K562 (cell line): Measurements from ENCODE around the gene IBTK. TPM values are rescaled to one million over a fixed set of nuclear protein-coding genes. Genes with fewer than 3 reads are reported as not detected.

ENCODE experiments used
- ATAC-seq: fragments of 200-7000 bp; cut with Tn5 transposase; 3 replicates; pipeline ENCODE4 v1.9.1; 2020; ENCODE audit warnings: moderate library complexity
- BruUV-seq: library from RNA; stranded (reverse); fragments of 400-500 nt; replicated peaks from 2 replicates; lab custom pipeline; 2021; lab: Mats Ljungman, UMichigan
- CTCF ChIA-PET: fragments of 300-600 bp; formaldehyde crosslinking; extraction: SDS; loops from one replicate; lab custom pipeline; 2021; ENCODE audit warnings: low intra/inter-chr PET ratio; lab: Yijun Ruan, JAX
- POLR2A ChIA-PET: fragments of 300-600, 350-650 bp; sonication (Branson Sonifier 250); formaldehyde crosslinking; extraction: SDS; loops from one replicate; lab custom pipeline; 2021; ENCODE audit warnings: antibody characterized with exemption, inconsistent platforms; lab: Yijun Ruan, JAX
- DNase-seq, 4 experiments: peaks; one replicate each; pipeline versions ENCODE4 v3.0.0 to v3.0.0-alpha.2; 2011 to 2018; ENCODE audit warnings: low spot score in 3 of 4, mixed read lengths in 3 of 4; ENCODE audit errors: extremely low read depth in 1 of 4
- FAIRE-seq: peaks from 2 replicates; lab custom pipeline; 2011; peaks lifted over from hg19 to GRCh38; lab: Jason Lieb, UNC
- H2AFZ ChIP-seq: 2 replicates; pipeline ENCODE4 v1.6.0; 2011; ENCODE audit warnings: low read depth, low read length, control low read depth, inconsistent platforms
- H3K27ac ChIP-seq: fragments of 200-600 bp; 3 replicates; pipeline ENCODE4 v1.8.0; 2011; ENCODE audit warnings: low read depth, mild to moderate bottlenecking, control low read depth, inconsistent platforms, low read length, moderate library complexity, mixed read lengths; ENCODE audit errors: extremely low read depth
- H3K27me3 ChIP-seq, 2 experiments: fragments of 300-600 bp in 1 of 2; 2 replicates in 1 of 2; 3 replicates in 1 of 2; pipeline versions ENCODE4 v1.6.0 to v1.8.0; 2011; ENCODE audit warnings: inconsistent platforms in 2 of 2, low read length in 2 of 2, mild to moderate bottlenecking in 1 of 2, mixed read lengths in 1 of 2, moderate library complexity in 1 of 2; ENCODE audit not compliant: control insufficient read depth in 2 of 2, insufficient read depth in 2 of 2
- H3K36me3 ChIP-seq: fragments of 300-600 bp; 3 replicates; pipeline ENCODE4 v1.8.0; 2011; ENCODE audit warnings: mild to moderate bottlenecking, low read length, inconsistent platforms; ENCODE audit not compliant: control insufficient read depth, insufficient read depth
- H3K4me1 ChIP-seq, 2 experiments: fragments of 200-600 bp in 1 of 2; replicated peaks in 1 of 2; 2 replicates in 1 of 2; 3 replicates in 1 of 2; pipeline versions ENCODE4 v1.5.1 to v1.8.0; 2011; ENCODE audit warnings: inconsistent platforms in 2 of 2, low read length in 2 of 2, mild to moderate bottlenecking in 1 of 2, mixed read lengths in 1 of 2, moderate library complexity in 1 of 2; ENCODE audit not compliant: control insufficient read depth in 2 of 2, insufficient read depth in 2 of 2
- H3K4me2 ChIP-seq: 2 replicates; pipeline ENCODE4 v1.6.1; 2011; ENCODE audit warnings: low read length, control low read depth, inconsistent platforms, mixed read lengths; ENCODE audit not compliant: insufficient read depth
- H3K4me3 ChIP-seq: fragments of 200-600 bp; sonication (generic), shearing (Covaris generic); 2 replicates; pipeline ENCODE4 v1.5.1; 2016; ENCODE audit warnings: control low read depth, inconsistent platforms
- H3K79me2 ChIP-seq: fragments of 200-600 bp; 3 replicates; pipeline ENCODE4 v1.8.0; 2011; ENCODE audit warnings: low read length, inconsistent platforms; ENCODE audit not compliant: control insufficient read depth, insufficient read depth
- H3K9ac ChIP-seq, 2 experiments: 2 replicates each; pipeline versions ENCODE4 v1.6.0 to v1.6.1; 2011; ENCODE audit warnings: low read depth in 2 of 2, low read length in 2 of 2, control low read depth in 1 of 2, inconsistent platforms in 1 of 2, mild to moderate bottlenecking in 1 of 2, mixed read lengths in 1 of 2; ENCODE audit not compliant: insufficient read depth in 1 of 2
- H3K9me1 ChIP-seq: one replicate; pipeline ENCODE4 v1.6.0; 2011; ENCODE audit warnings: inconsistent platforms, mild to moderate bottlenecking, low read length, moderate library complexity; ENCODE audit not compliant: control insufficient read depth, insufficient read depth
- H3K9me3 ChIP-seq: replicated peaks from 2 replicates; pipeline ENCODE4 v1.5.1; 2011; ENCODE audit warnings: low read depth, low read length, inconsistent platforms; ENCODE audit not compliant: control insufficient read depth, insufficient read depth
- H4K20me1 ChIP-seq: replicated peaks from 2 replicates; pipeline ENCODE4 v1.6.1; 2011; ENCODE audit warnings: low read length, inconsistent platforms, mixed read lengths; ENCODE audit not compliant: control insufficient read depth, insufficient read depth
- CBX2 ChIP-seq: fragments of 200-600 bp; sonication (generic); IDR thresholded peaks from one replicate; pipeline ENCODE4 v1.6.1; 2012; ENCODE audit warnings: mild to moderate bottlenecking, low read length, inconsistent platforms; ENCODE audit not compliant: insufficient read depth, poor library complexity, severe bottlenecking
- CTCF ChIP-seq, 3 experiments: IDR thresholded peaks in 2 of 3; conservative IDR thresholded peaks in 1 of 3; 2 replicates each; pipeline ENCODE4 v1.5.1; 2011 to 2012; ENCODE audit warnings: low read length in 3 of 3, mild to moderate bottlenecking in 3 of 3, control low read depth in 2 of 3, improper control_type of control experiment in 1 of 3, inconsistent platforms in 1 of 3, low read depth in 1 of 3, mixed read lengths in 1 of 3, moderate library complexity in 1 of 3; ENCODE audit not compliant: insufficient read depth in 2 of 3
- ETS2 ChIP-seq: IDR thresholded peaks from 2 replicates; pipeline ENCODE4 v1.6.1; 2016; ENCODE audit warnings: borderline replicate concordance, missing genetic modification characterization, mild to moderate bottlenecking, moderate library complexity, missing compliant biosample characterization; ENCODE audit not compliant: poor library complexity, severe bottlenecking
- FOSL1 ChIP-seq: fragments of 200-800 bp; sonication (Bioruptor generic); conservative IDR thresholded peaks from 2 replicates; pipeline ENCODE4 v1.6.1; 2016; ENCODE audit warnings: missing genetic modification characterization, missing compliant biosample characterization
- FOXA3 ChIP-seq, 2 experiments: fragments of 450-650 bp in 1 of 2; sonication (generic) in 1 of 2; formaldehyde crosslinking; IDR thresholded peaks in 1 of 2; conservative IDR thresholded peaks in 1 of 2; 2 replicates each; pipeline versions ENCODE4 v1.4.0 to v1.8.0; 2020 to 2022; ENCODE audit warnings: mild to moderate bottlenecking in 2 of 2, missing genetic modification reagents in 1 of 2
- HNRNPUL1 ChIP-seq: fragments of 200-400 bp; formaldehyde crosslinking; IDR thresholded peaks from 2 replicates; pipeline ENCODE4 v1.6.1; 2017; ENCODE audit warnings: low read length
- JUNB ChIP-seq: fragments of 450-650 bp; formaldehyde crosslinking; conservative IDR thresholded peaks from 2 replicates; pipeline ENCODE4 v1.4.0; 2020; ENCODE audit warnings: mild to moderate bottlenecking
- NFE2 ChIP-seq: IDR thresholded peaks from 2 replicates; pipeline ENCODE4 v1.6.1; 2014; ENCODE audit warnings: antibody characterized with exemption, low read depth
- RAD21 ChIP-seq, 2 experiments: fragments of 250-450 bp in 1 of 2; fragments of 450-650 bp in 1 of 2; sonication (Bioruptor Pico) in 1 of 2; formaldehyde crosslinking in 1 of 2; IDR thresholded peaks in 1 of 2; conservative IDR thresholded peaks in 1 of 2; 2 replicates each; pipeline versions ENCODE4 v1.4.0 to v1.8.0; 2020 to 2022; ENCODE audit warnings: mild to moderate bottlenecking in 2 of 2, moderate library complexity in 1 of 2
- SAP30 ChIP-seq: fragments of 200-600 bp; sonication (generic); IDR thresholded peaks from 2 replicates; pipeline ENCODE4 v1.6.1; 2012; ENCODE audit warnings: borderline replicate concordance, low read depth, mild to moderate bottlenecking, moderate library complexity, low read length, control low read depth, inconsistent platforms; ENCODE audit not compliant: insufficient read depth, poor library complexity, severe bottlenecking
- SIX5 ChIP-seq, 2 experiments: IDR thresholded peaks; 2 replicates each; pipeline ENCODE4 v1.6.1; 2011; ENCODE audit warnings: low read length in 2 of 2, borderline replicate concordance in 1 of 2, low read depth in 1 of 2, mild to moderate bottlenecking in 1 of 2, moderate library complexity in 1 of 2; ENCODE audit not compliant: insufficient read depth in 1 of 2
- U2AF2 ChIP-seq: fragments of 200-400 bp; formaldehyde crosslinking; optimal IDR thresholded peaks from 2 replicates; pipeline ENCODE3; 2017; ENCODE audit warnings: low read depth, mild to moderate bottlenecking, low read length
- ZC3H8 ChIP-seq: fragments of 450-650 bp; IDR thresholded peaks from 2 replicates; pipeline ENCODE4 v1.6.1; 2017
- ZFP30 ChIP-seq: fragments of 250-450 bp; sonication (Bioruptor Pico); IDR thresholded peaks from 2 replicates; pipeline ENCODE4 v1.8.0; 2022; ENCODE audit warnings: moderate library complexity, mild to moderate bottlenecking, inconsistent platforms, borderline replicate concordance
- ZNF184 ChIP-seq: sonication (generic); formaldehyde crosslinking; IDR thresholded peaks from 2 replicates; pipeline ENCODE4 v1.5.0; 2020; ENCODE audit warnings: missing genetic modification reagents
- ZNF384 ChIP-seq: IDR thresholded peaks from 2 replicates; pipeline ENCODE4 v1.6.1; 2012; ENCODE audit warnings: low read depth, low read length, improper control_type of control experiment
- ZNF668 ChIP-seq: fragments of 250-450 bp; sonication (Bioruptor Pico); IDR thresholded peaks from 2 replicates; pipeline ENCODE4 v1.8.0; 2022; ENCODE audit warnings: mild to moderate bottlenecking, inconsistent platforms
- ZNF780A ChIP-seq: fragments of 250-450 bp; sonication (Bioruptor Pico); IDR thresholded peaks from 2 replicates; pipeline ENCODE4 v1.5.0; 2021; ENCODE audit warnings: mild to moderate bottlenecking
- WGBS: fragments of 100-300 bp; shearing (Covaris generic); methylation state at CpG from one replicate; pipeline ENCODE4 v1.1.6; 2016; ENCODE audit warnings: low coverage, mixed read lengths; ENCODE audit not compliant: insufficient coverage; ENCODE audit errors: missing lambda C conversion rate; 5-methylcytosine and 5-hydroxymethylcytosine counted together
- in situ Hi-C: fragments of 300-500 bp; cut with MboI; formaldehyde crosslinking; loops from 4 replicates; pipeline ENCODE4 v1.15.0; 2018; ENCODE audit warnings: inconsistent platforms, mixed read lengths
- intact Hi-C: fragments of 100-400 bp; cut with micrococcal nuclease; formaldehyde crosslinking; loops from 2 replicates; pipeline ENCODE4 v1.14.2; 2022
- polyA plus RNA-seq, 8 experiments: library from polyadenylated mRNA; depleted of rRNA in 4 of 8; stranded (reverse) in 5 of 8; unstranded in 3 of 8; fragments of >200 nt; fragmentation: Nextera tagmentation in 2 of 8; fragmentation: Illumina TruSeq in 1 of 8; extraction: Ambion mirVana in 2 of 8; extraction: Trizol in 1 of 8; gene quantifications; 2 replicates each; pipeline versions ENCODE4 v1.2.1 to v1.2.3, GENCODE V29; 2011 to 2014; ENCODE audit warnings: inconsistent platforms in 1 of 8, missing spikeins in 1 of 8
- total RNA-seq, 7 experiments: library from RNA; depleted of rRNA in 6 of 7; stranded (reverse); fragments of >200 nt in 6 of 7; fragmentation: Illumina TruSeq in 2 of 7; extraction: Trizol in 2 of 7; gene quantifications; 2 replicates each; pipeline versions ENCODE4 v1.2.1 to v1.2.3, GENCODE V29; 2011 to 2021; ENCODE audit warnings: low replicate concordance in 1 of 7
- TF ChIP-seq, protein P1 (sequence below): fragments of 450-650 bp; formaldehyde crosslinking; IDR thresholded peaks from 2 replicates; pipeline ENCODE4 v1.4.0; 2022; ENCODE audit warnings: missing genetic modification characterization

The IBTK gene
- total and polyA plus RNA-seq, 9 of the 15 experiments (the other 6 are each of a cell fraction or from before 2014, with no cell fraction given) = 13.2 to 36.4 (median 21.8) TPM

GRCh38 chr6:82257088-82257774 lies 9.7 kb upstream of the IBTK start:
- ChIA-PET POLR2A (interaction anchor here (0.7 kb wide), 1 partner anchor 128 kb away, joined by 3 read pairs; no protein-coding TSS in a partner anchor), CTCF (no interaction called here)
- ATAC-seq = no peak
- H3K9ac ChIP-seq = no peak overlapping the region
- H3K79me2 ChIP-seq = no peaks in the 10 kb centered on the region
- no peaks in the 10 kb centered on the region for H3K27me3 ChIP-seq
- H3K36me3 ChIP-seq = no peaks in the 10 kb centered on the region
- DNase-seq = no peak
- no peaks in the 10 kb centered on the region for H4K20me1 ChIP-seq
- H2AFZ ChIP-seq = no peak overlapping the region
- H3K4me1 ChIP-seq = no peaks in the 10 kb centered on the region; a peak in 1 of 5 replicates
- no peak overlapping the region for H3K4me2 ChIP-seq
- no TSS peak for BruUV-seq
- no peaks in the 10 kb centered on the region for H3K9me3 ChIP-seq
- WGBS = 13% methylated on average over 1 of the region's 1 CpG
- intact Hi-C loops = no loop called here
- no peak overlapping the region for H3K4me3 ChIP-seq
- H3K27ac ChIP-seq = no peak overlapping the region
- in situ Hi-C loops = no loop called here
- no peak for FAIRE-seq
- H3K9me1 ChIP-seq = no peaks in the 10 kb centered on the region
- TF ChIP-seq HNRNPUL1 (no peak), FOXA3 (CRISPR knock-in tag; conservative IDR thresholded peaks at IDR 0.05 in 1 of 2, IDR thresholded peaks at IDR 0.05 in 1 of 2) (peak in 1 of 2 experiments; percentile 71; a peak in 2 of 4 replicates), SAP30 (no peak), ZNF668 (CRISPR knock-in tag) (no peak), ZNF184 (CRISPR knock-in tag) (no peak), ZC3H8 (no peak), JUNB (CRISPR knock-in tag) (no peak), ZFP30 (CRISPR knock-in tag) (no peak), FOSL1 (tag) (no peak), ZNF384 (peak; percentile 74), CTCF (IDR thresholded peaks at IDR 0.05 in 2 of 3, conservative IDR thresholded peaks at IDR 0.05 in 1 of 3; ENCODE audit: insufficient read depth in 2 of 3, low read depth in 1 of 3, low read length in 3 of 3) (peak in 1 of 3 experiments; percentile 37; a peak in 2 of 6 replicates), SIX5 (IDR thresholded peaks at IDR 0.05; ENCODE audit: borderline replicate concordance in 1 of 2, insufficient read depth in 1 of 2, low read depth in 1 of 2, low read length in 2 of 2) (no peak), NFE2 (no peak), ZNF780A (CRISPR knock-in tag) (no peak), U2AF2 (no peak), CBX2 (no peak), ETS2 (tag) (no peak), RAD21 (CRISPR knock-in tag; conservative IDR thresholded peaks at IDR 0.05 in 1 of 2, IDR thresholded peaks at IDR 0.05 in 1 of 2) (peak in 1 of 2 experiments; percentile 22; a peak in 2 of 4 replicates)
- TF ChIP-seq, protein P1, sequence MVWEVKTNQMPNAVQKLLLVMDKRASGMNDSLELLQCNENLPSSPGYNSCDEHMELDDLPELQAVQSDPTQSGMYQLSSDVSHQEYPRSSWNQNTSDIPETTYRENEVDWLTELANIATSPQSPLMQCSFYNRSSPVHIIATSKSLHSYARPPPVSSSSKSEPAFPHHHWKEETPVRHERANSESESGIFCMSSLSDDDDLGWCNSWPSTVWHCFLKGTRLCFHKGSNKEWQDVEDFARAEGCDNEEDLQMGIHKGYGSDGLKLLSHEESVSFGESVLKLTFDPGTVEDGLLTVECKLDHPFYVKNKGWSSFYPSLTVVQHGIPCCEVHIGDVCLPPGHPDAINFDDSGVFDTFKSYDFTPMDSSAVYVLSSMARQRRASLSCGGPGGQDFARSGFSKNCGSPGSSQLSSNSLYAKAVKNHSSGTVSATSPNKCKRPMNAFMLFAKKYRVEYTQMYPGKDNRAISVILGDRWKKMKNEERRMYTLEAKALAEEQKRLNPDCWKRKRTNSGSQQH (CRISPR knock-in tag) = no peak
